Suprapubic skin (tissue), 4 donors: ENCODE data around the gene VASH1. TPM values are rescaled to one million over a fixed set of nuclear protein-coding genes. Genes with fewer than 3 reads are reported as not detected.

ENCODE experiments used
- DNase-seq, 2 donors: peaks; one replicate each; pipeline ENCODE4 v3.0.0-alpha.2; 2019; ENCODE audit warnings: low spot score in 2 of 2
- H3K27ac ChIP-seq: fragments of 200-600 bp; sonication (generic); one replicate; pipeline ENCODE4 v1.5.1; 2019
- H3K27me3 ChIP-seq: fragments of 200-600 bp; sonication (generic); one replicate; pipeline ENCODE4 v1.5.1; 2019
- H3K36me3 ChIP-seq: fragments of 200-600 bp; sonication (generic); one replicate; pipeline ENCODE4 v1.5.1; 2019
- H3K4me1 ChIP-seq: fragments of 200-600 bp; sonication (generic); one replicate; pipeline ENCODE4 v1.5.1; 2019
- H3K4me3 ChIP-seq: fragments of 200-600 bp; sonication (generic); one replicate; pipeline ENCODE4 v1.5.1; 2019; ENCODE audit warnings: mild to moderate bottlenecking
- H3K9me3 ChIP-seq: fragments of 200-600 bp; sonication (generic); one replicate; pipeline ENCODE4 v1.5.1; 2019
- CTCF ChIP-seq, 2 donors: fragments of 200-600 bp in 1 of 2; fragments of 450-650 bp in 1 of 2; sonication (generic) in 1 of 2; IDR thresholded peaks; one replicate each; pipeline ENCODE4 v1.5.1; 2016 to 2019; ENCODE audit warnings: antibody characterized with exemption in 2 of 2, mild to moderate bottlenecking in 1 of 2, moderate library complexity in 1 of 2
- EP300 ChIP-seq: sonication (generic); formaldehyde crosslinking; IDR thresholded peaks from one replicate; pipeline ENCODE4 v1.6.1; 2017; ENCODE audit warnings: antibody characterized with exemption
- POLR2A ChIP-seq, 2 donors: fragments of 450-650 bp; IDR thresholded peaks; one replicate each; pipeline ENCODE4 v1.6.1; 2017; ENCODE audit warnings: antibody characterized with exemption in 2 of 2, mild to moderate bottlenecking in 2 of 2, moderate library complexity in 2 of 2
- POLR2AphosphoS5 ChIP-seq, 3 donors: sonication (generic); formaldehyde crosslinking; IDR thresholded peaks; one replicate each; pipeline ENCODE4 v1.6.1; 2017; ENCODE audit warnings: antibody characterized with exemption in 3 of 3
- WGBS: methylation state at CpG from one replicate; pipeline ENCODE4 v1.1.5; 2018; 5-methylcytosine and 5-hydroxymethylcytosine counted together
- total RNA-seq, 4 donors: library from RNA; depleted of rRNA; stranded (reverse); fragments of >200 nt; gene quantifications; one replicate each; pipeline ENCODE4 v1.1.0, GENCODE V29; 2016

VASH1 gene
- total RNA-seq, 4 donors from 2014 or later = 0.68 to 5.8 (median 4.1) TPM

- peaks cover 6% of the 10 kb centered on the region for H3K4me1 ChIP-seq
- H3K27me3 ChIP-seq = no peaks in the 10 kb centered on the region
- no peak overlapping the region for H3K27ac ChIP-seq
- H3K9me3 ChIP-seq = no peaks in the 10 kb centered on the region
- TF ChIP-seq CTCF (IDR thresholded peaks at IDR 0.05) (no peak), POLR2A (IDR thresholded peaks at IDR 0.05) (no peak), EP300 (no peak), POLR2AphosphoS5 (IDR thresholded peaks at IDR 0.05) (no peak)
- DNase-seq = no peak
- H3K4me3 ChIP-seq = no peak overlapping the region
- peaks cover 25% of the 10 kb centered on the region for H3K36me3 ChIP-seq
- 75% methylated on average over 5 of the region's 5 CpGs for WGBS
Measured at GRCh38 chr14:76780360-76780759, 19.1 kb downstream of the VASH1 start.

GRCh38 chr14:76780875-76781647, 19.8 kb downstream of the VASH1 start:
- no peak overlapping the region for H3K27ac ChIP-seq
- peaks cover 31% of the 10 kb centered on the region for H3K36me3 ChIP-seq
- DNase-seq = no peak
- no peaks in the 10 kb centered on the region for H3K27me3 ChIP-seq
- WGBS = 78% methylated on average over 6 of the region's 11 CpGs
- TF ChIP-seq POLR2AphosphoS5 (IDR thresholded peaks at IDR 0.05) (no peak), CTCF (IDR thresholded peaks at IDR 0.05) (no peak), EP300 (no peak), POLR2A (IDR thresholded peaks at IDR 0.05) (no peak)
- peaks cover 6% of the 10 kb centered on the region for H3K4me1 ChIP-seq
- H3K9me3 ChIP-seq = no peaks in the 10 kb centered on the region
- H3K4me3 ChIP-seq = no peak overlapping the region

GRCh38 chr14:76781648-76782051, 20.4 kb downstream of the VASH1 start:
- H3K4me3 ChIP-seq = no peak overlapping the region
- peaks cover 37% of the 10 kb centered on the region for H3K36me3 ChIP-seq
- peaks cover 6% of the 10 kb centered on the region for H3K4me1 ChIP-seq
- no peak for DNase-seq
- no peak for TF ChIP-seq EP300
- TF ChIP-seq CTCF (IDR thresholded peaks at IDR 0.05) = no peak
- TF ChIP-seq POLR2A (IDR thresholded peaks at IDR 0.05) = no peak
- no peak for TF ChIP-seq POLR2AphosphoS5 (IDR thresholded peaks at IDR 0.05)
- H3K9me3 ChIP-seq = no peaks in the 10 kb centered on the region
- WGBS = 82% methylated on average over 2 of the region's 2 CpGs
- no peak overlapping the region for H3K27ac ChIP-seq
- H3K27me3 ChIP-seq = no peaks in the 10 kb centered on the region

- peaks cover 6% of the 10 kb centered on the region for H3K4me1 ChIP-seq
- H3K4me3 ChIP-seq = no peak overlapping the region
- peaks cover 43% of the 10 kb centered on the region for H3K36me3 ChIP-seq
- no peaks in the 10 kb centered on the region for H3K9me3 ChIP-seq
- no peak overlapping the region for H3K27ac ChIP-seq
- no peaks in the 10 kb centered on the region for H3K27me3 ChIP-seq
- 76% methylated on average over 10 of the region's 10 CpGs for WGBS
- TF ChIP-seq POLR2A (IDR thresholded peaks at IDR 0.05) = no peak
- TF ChIP-seq CTCF (IDR thresholded peaks at IDR 0.05) = no peak
- DNase-seq = no peak
Measured at GRCh38 chr14:76782115-76782884, 21.0 kb downstream of the VASH1 start.

- H3K9me3 ChIP-seq = no peaks in the 10 kb centered on the region
- no peak for DNase-seq
- no peak overlapping the region for H3K27ac ChIP-seq
- no peak overlapping the region for H3K4me3 ChIP-seq
- peaks cover 50% of the 10 kb centered on the region for H3K36me3 ChIP-seq
- WGBS = 59% methylated on average over 9 of the region's 9 CpGs
- H3K4me1 ChIP-seq = peaks cover 6% of the 10 kb centered on the region
- TF ChIP-seq POLR2AphosphoS5 (IDR thresholded peaks at IDR 0.05) = no peak
- TF ChIP-seq CTCF (IDR thresholded peaks at IDR 0.05) = no peak
- TF ChIP-seq POLR2A (IDR thresholded peaks at IDR 0.05) = no peak
- TF ChIP-seq EP300 = no peak
- H3K27me3 ChIP-seq = no peaks in the 10 kb centered on the region
Measured at GRCh38 chr14:76782885-76783566, 21.8 kb downstream of the VASH1 start.
